GM19438 (cell line): ENCODE data around the gene DESI2.
"Not testable (repeated sequence)": the region's sequence is repeated elsewhere in the genome, so short reads cannot be mapped to it uniquely, and the experiment has no call there.

Experiments
- ATAC-seq: cut with Tn5 transposase; IDR thresholded peaks from one replicate; pipeline ENCODE4 v1.9.1; 2021; ENCODE audit warnings: low read depth; ENCODE audit not compliant: unreplicated experiment

DESI2 gene

DNA sequence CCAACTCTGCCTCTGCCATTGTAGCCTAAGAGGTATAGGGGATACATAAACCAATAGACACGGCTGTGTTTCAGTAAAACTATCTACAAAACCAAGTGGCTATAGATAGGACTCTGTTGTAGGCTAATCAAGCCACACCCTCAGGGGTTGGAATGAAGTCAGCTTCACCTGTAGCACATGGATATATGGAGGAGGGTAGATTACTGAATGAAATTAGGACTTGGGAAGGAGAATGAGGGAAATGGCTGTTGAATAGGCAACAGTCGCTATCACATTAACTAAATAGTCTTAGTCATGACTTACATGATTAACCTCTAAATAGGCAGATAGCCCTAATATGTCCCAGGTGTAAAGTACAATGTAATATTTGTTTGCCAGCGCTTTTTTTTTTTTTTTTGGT, 49.7 kb downstream of the DESI2 start:
- no peak for ATAC-seq

- no peak for ATAC-seq
Observed at GRCh38 chr1:244704107-244704506, 51.2 kb downstream of the DESI2 start.

DNA sequence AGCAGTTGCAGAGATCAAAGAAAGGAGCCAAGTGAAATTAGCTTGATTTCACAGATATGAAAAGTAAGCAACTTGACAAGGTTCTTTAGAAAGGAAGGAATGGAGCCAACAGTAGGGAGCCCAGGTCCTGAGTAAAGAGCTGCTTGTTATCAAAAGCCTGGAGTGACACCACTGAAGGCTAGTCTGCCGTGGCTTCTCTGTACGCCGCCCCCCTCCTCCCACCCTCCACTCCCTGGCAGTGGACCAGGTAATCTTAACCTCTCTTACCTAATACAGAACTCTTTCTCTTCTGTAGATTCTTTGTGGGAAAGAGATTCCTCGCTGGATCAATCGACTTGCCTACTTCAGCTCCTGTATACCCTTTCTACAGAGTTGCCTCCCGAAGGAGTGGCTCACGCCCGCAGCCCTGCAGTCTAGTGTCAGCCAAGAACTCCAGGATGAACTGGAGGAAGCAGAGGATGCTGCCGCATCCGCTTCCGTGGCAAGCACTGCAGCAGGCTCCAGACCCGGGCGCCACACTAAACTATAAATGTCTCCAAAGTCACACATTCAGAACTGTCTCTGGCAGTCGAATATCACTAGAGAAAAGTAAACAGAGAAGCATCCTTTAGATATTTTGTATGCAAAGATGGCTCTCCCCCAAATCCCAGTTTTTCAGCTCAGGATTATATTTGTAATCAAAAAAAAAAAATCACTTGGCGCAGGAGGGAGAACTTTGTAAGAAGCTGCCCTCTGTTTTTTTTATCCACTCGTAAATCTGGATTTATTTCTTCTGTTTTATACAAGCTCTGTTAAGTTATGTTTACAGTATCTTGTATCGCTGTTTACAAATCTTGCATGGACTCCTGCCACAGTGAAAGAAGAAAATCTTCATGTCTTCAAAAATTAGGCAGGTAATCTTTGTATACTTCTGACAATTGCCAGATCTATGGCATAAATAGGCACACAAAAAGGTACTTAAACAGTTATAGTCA, 52.6 kb downstream of the DESI2 start:
- no peak for ATAC-seq

- ATAC-seq, result no peak
Observed at GRCh38 chr1:244709076-244709475, 56.1 kb downstream of the DESI2 start.

- no peak for ATAC-seq
Observed at GRCh38 chr1:244709476-244710368, 56.8 kb downstream of the DESI2 start.

GRCh38 chr1:244710474-244711062, 57.6 kb downstream of the DESI2 start:
- no peak for ATAC-seq

- no peak for ATAC-seq
Observed at GRCh38 chr1:244712669-244713068, 59.7 kb downstream of the DESI2 start.

GRCh38 chr1:244713332-244713731, 60.4 kb downstream of the DESI2 start:
- no peak for ATAC-seq

DNA sequence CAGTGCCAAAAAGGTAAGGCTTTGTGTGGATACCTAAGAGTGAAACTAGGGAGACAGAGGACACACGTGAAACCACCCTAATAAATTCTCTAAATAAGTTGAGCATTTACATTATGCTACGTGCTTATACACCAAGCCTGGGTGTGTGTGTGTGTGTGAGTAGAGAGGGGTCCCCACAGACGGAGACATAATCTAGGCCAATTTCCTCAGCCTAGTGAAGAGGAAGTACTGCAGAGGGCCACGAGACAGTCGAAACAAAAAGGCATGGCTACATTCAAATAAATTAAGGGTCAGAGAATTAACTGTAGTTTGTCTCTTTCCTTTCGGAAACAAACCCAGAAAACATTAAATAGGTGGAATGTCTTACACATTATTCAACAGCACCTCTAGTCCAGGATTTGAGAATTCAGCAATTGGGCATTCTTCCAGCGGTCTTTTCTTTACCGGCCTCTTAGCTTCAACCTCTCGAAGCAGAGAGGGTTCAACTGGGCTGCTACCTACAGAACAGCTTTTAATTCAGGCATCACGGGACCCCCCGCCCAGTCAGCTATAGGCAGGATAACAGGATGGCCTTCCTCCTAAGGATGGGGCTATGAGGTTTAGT, 75.0 kb downstream of the DESI2 start:
- no peak for ATAC-seq

DNA sequence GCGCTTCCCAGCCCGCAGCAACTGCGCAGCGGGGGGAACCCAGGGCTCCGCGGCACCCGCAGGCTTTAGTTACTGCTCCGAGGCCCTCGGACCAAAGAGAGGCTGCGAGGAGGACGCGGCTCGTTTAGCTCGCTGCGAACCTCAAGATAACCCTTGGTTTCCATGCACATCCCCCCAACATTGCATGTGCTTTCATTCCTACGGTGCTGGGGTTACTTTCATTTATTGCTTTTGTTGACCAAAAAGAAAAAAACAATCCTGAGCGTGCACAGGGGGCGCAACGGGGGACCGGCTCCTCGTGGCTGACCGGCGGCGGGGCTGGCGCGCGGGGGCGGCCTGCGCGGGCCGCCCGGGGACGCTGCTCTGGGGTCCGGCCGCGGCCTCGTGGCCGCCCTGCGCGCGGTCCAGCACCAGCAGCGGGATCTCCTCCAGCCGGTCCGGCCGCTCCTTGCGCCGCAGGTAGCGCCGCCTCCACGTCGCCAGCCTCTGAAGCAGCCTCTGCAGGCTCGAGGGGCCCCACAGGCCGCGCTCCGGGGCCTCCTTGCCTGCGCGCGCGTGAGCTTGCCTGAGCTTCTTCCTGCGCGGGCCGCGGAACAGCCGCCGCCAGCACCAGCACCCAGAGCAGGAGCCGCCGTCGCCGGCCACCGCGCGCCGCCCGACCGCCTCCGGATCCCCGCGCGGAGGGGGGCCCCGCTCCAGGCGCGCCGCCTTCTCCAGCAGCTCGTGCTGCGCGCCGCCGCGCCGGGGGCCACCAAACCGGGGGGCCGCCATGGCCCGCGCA, 77.4 kb downstream of the DESI2 start:
- ATAC-seq, result no peak

- ATAC-seq, result no peak
Observed at GRCh38 chr1:244730934-244731434, 78.1 kb downstream of the DESI2 start.

GRCh38 chr1:244731651-244732050, 78.7 kb downstream of the DESI2 start:
- ATAC-seq, result no peak

- no peak for ATAC-seq
Observed at GRCh38 chr1:244732851-244733450, 80.0 kb downstream of the DESI2 start.

GRCh38 chr1:244735404-244735803, 82.5 kb downstream of the DESI2 start:
- no peak for ATAC-seq

GRCh38 chr1:244735876-244736561, 83.1 kb downstream of the DESI2 start:
- ATAC-seq, result no peak

DNA sequence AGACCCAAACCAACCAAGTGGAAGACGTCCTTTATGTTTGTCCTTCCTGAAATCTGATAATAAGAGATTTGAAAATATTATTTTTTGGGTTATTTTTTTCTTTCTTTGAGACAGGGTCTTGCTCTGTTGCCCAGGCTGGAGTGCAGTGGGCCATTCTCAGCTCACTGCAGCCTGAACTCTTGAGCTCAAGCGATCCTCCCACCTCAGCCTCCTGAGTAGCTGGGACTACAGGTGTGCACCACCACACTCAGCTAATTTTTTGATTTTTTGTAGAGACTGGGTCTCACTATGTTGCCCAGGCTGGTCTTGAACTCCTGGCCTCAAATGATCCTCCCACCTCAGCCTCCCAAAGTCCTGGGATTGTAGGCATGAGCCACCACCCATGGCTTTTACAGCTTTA, 86.2 kb downstream of the DESI2 start:
- not testable (repeated sequence) for ATAC-seq

GRCh38 chr1:244740027-244740617, 87.2 kb downstream of the DESI2 start:
- not testable (repeated sequence) for ATAC-seq

DNA sequence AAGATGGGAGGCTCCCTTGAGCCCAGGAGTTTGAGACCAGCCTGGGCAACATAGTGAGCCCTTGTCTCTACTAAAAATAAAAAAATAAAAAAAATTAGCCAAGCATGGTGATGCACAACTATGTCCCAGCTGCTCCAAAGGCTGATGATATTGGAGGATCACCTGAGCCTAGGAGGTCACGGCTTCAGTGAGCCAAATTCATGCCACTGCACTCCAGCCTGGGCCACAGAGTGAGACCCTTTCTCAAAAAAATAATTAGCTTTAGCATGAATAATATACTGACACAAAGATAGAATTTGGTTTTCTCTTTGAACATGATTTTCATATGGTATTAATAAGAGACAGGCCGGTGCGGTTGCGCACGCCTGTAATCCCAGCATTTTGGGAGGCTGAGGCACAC, 88.8 kb downstream of the DESI2 start:
- ATAC-seq, result no peak
